C4-2B (cell line): ENCODE results near the gene NPAS4.

Experiments
- ZFX ChIP-seq: fragments of 450-650 bp; IDR thresholded peaks from 2 replicates; pipeline ENCODE4 v1.6.1; 2017
- TF ChIP-seq, protein P1 (sequence below): fragments of 450-650 bp; conservative IDR thresholded peaks from 2 replicates; pipeline ENCODE4 v1.5.1; 2017; ENCODE audit warnings: mild to moderate bottlenecking

DNA sequence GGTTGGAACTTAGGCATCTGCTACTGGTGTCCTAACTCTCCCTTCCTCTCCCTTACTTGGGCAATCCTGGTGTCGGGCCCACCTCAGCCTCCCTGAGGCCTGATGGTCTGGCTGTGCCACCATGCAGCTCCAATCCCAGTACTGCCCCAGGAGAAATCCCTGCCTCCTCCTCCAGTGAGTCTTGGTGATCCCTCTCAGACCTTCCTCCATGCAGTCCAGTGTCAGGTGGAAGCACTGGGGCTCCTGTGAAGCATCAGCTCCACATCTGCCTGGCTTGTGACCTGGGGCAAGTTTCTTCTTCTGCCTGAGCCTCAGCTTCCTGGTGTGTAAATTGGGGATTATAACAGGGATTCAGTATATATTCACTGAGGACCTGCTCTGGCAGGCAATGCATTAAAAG is 44.1 kb downstream of the NPAS4 start:
- TF ChIP-seq, protein P1, sequence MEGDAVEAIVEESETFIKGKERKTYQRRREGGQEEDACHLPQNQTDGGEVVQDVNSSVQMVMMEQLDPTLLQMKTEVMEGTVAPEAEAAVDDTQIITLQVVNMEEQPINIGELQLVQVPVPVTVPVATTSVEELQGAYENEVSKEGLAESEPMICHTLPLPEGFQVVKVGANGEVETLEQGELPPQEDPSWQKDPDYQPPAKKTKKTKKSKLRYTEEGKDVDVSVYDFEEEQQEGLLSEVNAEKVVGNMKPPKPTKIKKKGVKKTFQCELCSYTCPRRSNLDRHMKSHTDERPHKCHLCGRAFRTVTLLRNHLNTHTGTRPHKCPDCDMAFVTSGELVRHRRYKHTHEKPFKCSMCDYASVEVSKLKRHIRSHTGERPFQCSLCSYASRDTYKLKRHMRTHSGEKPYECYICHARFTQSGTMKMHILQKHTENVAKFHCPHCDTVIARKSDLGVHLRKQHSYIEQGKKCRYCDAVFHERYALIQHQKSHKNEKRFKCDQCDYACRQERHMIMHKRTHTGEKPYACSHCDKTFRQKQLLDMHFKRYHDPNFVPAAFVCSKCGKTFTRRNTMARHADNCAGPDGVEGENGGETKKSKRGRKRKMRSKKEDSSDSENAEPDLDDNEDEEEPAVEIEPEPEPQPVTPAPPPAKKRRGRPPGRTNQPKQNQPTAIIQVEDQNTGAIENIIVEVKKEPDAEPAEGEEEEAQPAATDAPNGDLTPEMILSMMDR: no peak
- no peak for TF ChIP-seq ZFX
